PC-9 (cell line): Measurements from ENCODE around the gene LRRK1. TPM values are rescaled to one million over a fixed set of nuclear protein-coding genes. Genes with fewer than 3 reads are reported as not detected.

ENCODE experiments used
- BruUV-seq: library from RNA; stranded (reverse); fragments of 400-500 nt; replicated peaks from 2 replicates; lab custom pipeline; 2021; lab: Mats Ljungman, UMichigan
- CTCF ChIA-PET: fragments of 300-600 bp; sonication (Branson Sonifier 250); formaldehyde crosslinking; loops from one replicate; lab custom pipeline; 2022; ENCODE audit warnings: antibody characterized with exemption; lab: Charles Lee
- POLR2A ChIA-PET: fragments of 300-600 bp; sonication (Branson Sonifier 250); formaldehyde crosslinking; loops from one replicate; lab custom pipeline; 2022; ENCODE audit warnings: antibody characterized with exemption; ENCODE audit not compliant: unreplicated experiment; lab: Charles Lee
- DNase-seq, 2 experiments: peaks; one replicate each; pipeline versions ENCODE4 v3.0.0 to v3.0.0-alpha.2; 2015 to 2022; ENCODE audit warnings: mixed read lengths in 1 of 2
- H2AFZ ChIP-seq: fragments of 200-600 bp; sonication (generic); 2 replicates; pipeline ENCODE4 v1.8.1; 2017; ENCODE audit warnings: antibody characterized with exemption
- H3F3A ChIP-seq: fragments of 200-600 bp; sonication (generic); 2 replicates; pipeline ENCODE4 v1.8.1; 2017; ENCODE audit warnings: antibody characterized with exemption, mild to moderate bottlenecking, low read depth; ENCODE audit not compliant: insufficient read depth
- H3K27ac ChIP-seq: fragments of 200-600 bp; sonication (generic); 2 replicates; pipeline ENCODE4 v1.6.1; 2016; ENCODE audit warnings: mixed run types
- H3K27me3 ChIP-seq: fragments of 200-600 bp; sonication (generic); 2 replicates; pipeline ENCODE4 v1.6.1; 2016; ENCODE audit warnings: low read depth, mixed run types; ENCODE audit not compliant: insufficient read depth
- H3K36me3 ChIP-seq: fragments of 200-600 bp; sonication (generic); 2 replicates; pipeline ENCODE4 v1.6.1; 2016; ENCODE audit warnings: low read depth, mixed run types
- H3K4me1 ChIP-seq: fragments of 200-600 bp; sonication (generic); replicated peaks from 2 replicates; pipeline ENCODE4 v1.6.1; 2016; ENCODE audit warnings: mixed run types; ENCODE audit not compliant: insufficient read depth
- H3K4me2 ChIP-seq: fragments of 200-600 bp; sonication (generic); 2 replicates; pipeline ENCODE4 v1.6.1; 2017; ENCODE audit warnings: mixed run types
- H3K4me3 ChIP-seq: fragments of 200-600 bp; sonication (generic); 2 replicates; pipeline ENCODE4 v1.6.1; 2016; ENCODE audit warnings: mixed run types
- H3K79me2 ChIP-seq: fragments of 200-600 bp; sonication (generic); 2 replicates; pipeline ENCODE4 v1.6.1; 2017; ENCODE audit warnings: low read depth, mixed run types
- H3K9me2 ChIP-seq: fragments of 200-600 bp; sonication (generic); 2 replicates; pipeline ENCODE4 v1.8.1; 2017; ENCODE audit warnings: mild to moderate bottlenecking; ENCODE audit not compliant: insufficient read depth
- H3K9me3 ChIP-seq: fragments of 200-600 bp; sonication (generic); 2 replicates; pipeline ENCODE4 v1.8.1; 2016; ENCODE audit warnings: low read depth; ENCODE audit not compliant: insufficient read depth
- H4K20me1 ChIP-seq: fragments of 200-600 bp; sonication (generic); 2 replicates; pipeline ENCODE4 v1.8.1; 2017; ENCODE audit not compliant: insufficient read depth
- CTCF ChIP-seq: fragments of 200-600 bp; sonication (generic); conservative IDR thresholded peaks from 2 replicates; pipeline ENCODE4 v1.6.1; 2017; ENCODE audit warnings: mixed run types, antibody characterized with exemption, mild to moderate bottlenecking, moderate library complexity
- EZH2 ChIP-seq: fragments of 200-600 bp; sonication (generic); IDR thresholded peaks from 2 replicates; pipeline ENCODE4 v1.8.0; 2017; ENCODE audit warnings: antibody characterized with exemption, low read depth
- intact Hi-C: fragments of 100-400 bp; cut with micrococcal nuclease; formaldehyde crosslinking; loops from one replicate; pipeline ENCODE4 v1.10.0; 2022; ENCODE audit not compliant: unreplicated experiment
- total RNA-seq: library from RNA; stranded (reverse); gene quantifications from 2 replicates; pipeline ENCODE4 v1.2.3, GENCODE V29; 2021

LRRK1 gene
- total RNA-seq, 1 experiment from 2014 or later, result 15.7 TPM

GRCh38 chr15:101101676-101102075, 182.5 kb downstream of the LRRK1 start:
- H3K4me2 ChIP-seq, result no peak overlapping the region
- no peak for DNase-seq
- no peaks in the 10 kb centered on the region for H3K9me2 ChIP-seq
- peaks cover 7% of the 10 kb centered on the region; the same call in 1 of the 2 replicates for H3K27me3 ChIP-seq
- no peak for TF ChIP-seq EZH2
- TF ChIP-seq CTCF, result no peak
- no peak overlapping the region for H3K4me3 ChIP-seq
- H3K4me1 ChIP-seq, result no peaks in the 10 kb centered on the region
- ChIA-PET CTCF (no interaction called here), POLR2A (no interaction called here)
- H4K20me1 ChIP-seq, result no peaks in the 10 kb centered on the region
- H2AFZ ChIP-seq, result no peak overlapping the region
- no peak overlapping the region for H3K27ac ChIP-seq
- no TSS peak for BruUV-seq
- no peaks in the 10 kb centered on the region for H3K9me3 ChIP-seq
- H3K36me3 ChIP-seq, result no peaks in the 10 kb centered on the region
- intact Hi-C loops, result no loop called here
- H3F3A ChIP-seq, result no peaks in the 10 kb centered on the region
- no peaks in the 10 kb centered on the region for H3K79me2 ChIP-seq

- no peaks in the 10 kb centered on the region for H3K9me2 ChIP-seq
- TF ChIP-seq CTCF (no peak), EZH2 (no peak)
- no peaks in the 10 kb centered on the region for H3K36me3 ChIP-seq
- DNase-seq, result no peak
- H2AFZ ChIP-seq, result no peak overlapping the region
- no peak overlapping the region for H3K4me3 ChIP-seq
- H3K4me1 ChIP-seq, result no peaks in the 10 kb centered on the region
- no peak overlapping the region for H3K27ac ChIP-seq
- BruUV-seq, result no TSS peak
- intact Hi-C loops, result no loop called here
- H3K9me3 ChIP-seq, result no peaks in the 10 kb centered on the region
- ChIA-PET CTCF (no interaction called here), POLR2A (no interaction called here)
- no peaks in the 10 kb centered on the region for H3F3A ChIP-seq
- H3K27me3 ChIP-seq, result 0 out of 2 replicates have a peak, but pooled peaks cover under 1% of the 10 kb centered on the region
- H3K79me2 ChIP-seq, result no peaks in the 10 kb centered on the region
- H3K4me2 ChIP-seq, result no peak overlapping the region
- H4K20me1 ChIP-seq, result no peaks in the 10 kb centered on the region
Observed at GRCh38 chr15:101102746-101103145, 183.6 kb downstream of the LRRK1 start.

- Histone ChIP-seq H3K4me2 (no peak overlapping the region), H3K9me2 (no peaks in the 10 kb centered on the region), H3K27me3 (no peaks in the 10 kb centered on the region), H2AFZ (no peak overlapping the region), H3K27ac (no peak overlapping the region), H3K79me2 (no peaks in the 10 kb centered on the region), H4K20me1 (no peaks in the 10 kb centered on the region), H3K4me3 (no peak overlapping the region), H3K4me1 (no peaks in the 10 kb centered on the region), H3F3A (no peaks in the 10 kb centered on the region), H3K36me3 (no peaks in the 10 kb centered on the region), H3K9me3 (no peaks in the 10 kb centered on the region)
- CTCF ChIA-PET, result no interaction called here
- no peak for DNase-seq
- POLR2A ChIA-PET, result no interaction called here
- no TSS peak for BruUV-seq
- intact Hi-C loops, result no loop called here
- TF ChIP-seq EZH2 (no peak), CTCF (no peak)
Observed at GRCh38 chr15:101103598-101103997, 184.4 kb downstream of the LRRK1 start.
